Stimulated activated CD8-positive, alpha-beta memory T cell treated with anti-CD3 and anti-CD28 coated beads, Interleukin-15, amount 100 ng/mL, for 48 hours (primary cell): ENCODE results near the gene TAAR6.
"Not testable (repeated sequence)": the region's sequence is repeated elsewhere in the genome, so short reads cannot be mapped to it uniquely, and the experiment has no call there.

Source experiments
- DNase-seq, 2 donors: peaks; one replicate each; pipeline ENCODE4 v3.0.0-alpha.2; 2020; ENCODE audit warnings: low read depth in 2 of 2

The TAAR6 gene

GRCh38 chr6:132570221-132570777 is at the start of gene TAAR6:
Gene TAAR6 (plus strand): TSS chr6:132570322. CDS start chr6:132570322, 0 bp downstream.
- DNase-seq, result no peak

GRCh38 chr6:132520953-132521352 is 49.2 kb upstream of the TAAR6 start:
- DNase-seq, result no peak

GRCh38 chr6:132524646-132525045 is 45.5 kb upstream of the TAAR6 start:
- no peak for DNase-seq

- DNase-seq, result no peak
Measured at GRCh38 chr6:132525866-132526265, 44.3 kb upstream of the TAAR6 start.

- DNase-seq, result no peak
Measured at GRCh38 chr6:132526461-132526860, 43.7 kb upstream of the TAAR6 start.

GRCh38 chr6:132527791-132528190 is 42.3 kb upstream of the TAAR6 start:
- no peak for DNase-seq

- DNase-seq, result peak in 1 of 2 donors; percentile 33
Measured at GRCh38 chr6:132530293-132530974, 39.7 kb upstream of the TAAR6 start.

- DNase-seq, result not testable (repeated sequence)
Measured at GRCh38 chr6:132534546-132534945, 35.6 kb upstream of the TAAR6 start.

GRCh38 chr6:132537145-132537544 is 33.0 kb upstream of the TAAR6 start:
- DNase-seq, result no peak

GRCh38 chr6:132537977-132538376 is 32.1 kb upstream of the TAAR6 start, which contains the start of gene TAAR9:
Gene TAAR9 (plus strand): TSS chr6:132538277. CDS start chr6:132538290, 13 bp downstream.
- no peak for DNase-seq

GRCh38 chr6:132544826-132545225 is 25.3 kb upstream of the TAAR6 start:
- no peak for DNase-seq

GRCh38 chr6:132548746-132549463 is 21.2 kb upstream of the TAAR6 start:
- DNase-seq, result no peak

GRCh38 chr6:132551214-132551613 is 18.9 kb upstream of the TAAR6 start:
- no peak for DNase-seq

GRCh38 chr6:132552372-132552771 is 17.8 kb upstream of the TAAR6 start, which contains the start of gene TAAR8:
Gene TAAR8 (plus strand): TSS chr6:132552672. CDS start chr6:132552693, 21 bp downstream.
- DNase-seq, result no peak

GRCh38 chr6:132560087-132560486 is 10.0 kb upstream of the TAAR6 start:
- DNase-seq, result not testable (repeated sequence)

- no peak for DNase-seq
Measured at GRCh38 chr6:132566404-132566803, 3.7 kb upstream of the TAAR6 start.

- DNase-seq, result no peak
Measured at GRCh38 chr6:132567566-132567965, 2.6 kb upstream of the TAAR6 start.

GRCh38 chr6:132568611-132569010 is 1.5 kb upstream of the TAAR6 start:
- DNase-seq, result no peak

GRCh38 chr6:132569170-132569569 is 952 bp upstream of the TAAR6 start:
- DNase-seq, result no peak

GRCh38 chr6:132571774-132572173 is 1.7 kb downstream of the TAAR6 start:
- DNase-seq, result no peak

- DNase-seq, result no peak
Measured at GRCh38 chr6:132584698-132585097, 14.6 kb downstream of the TAAR6 start.

- no peak for DNase-seq
Measured at GRCh38 chr6:132587424-132587823, 17.3 kb downstream of the TAAR6 start.

- DNase-seq, result no peak
Measured at GRCh38 chr6:132589454-132589853, 19.3 kb downstream of the TAAR6 start, which contains the start of gene TAAR5. Gene TAAR5 (minus strand): TSS chr6:132589741. CDS start chr6:132589686, 55 bp downstream.
